Stimulated activated CD4-positive, alpha-beta T cell treated with anti-CD3 and anti-CD28 coated beads, TNF-alpha, amount 100 ng/mL, for 48 hours (primary cell): Measurements from ENCODE around the gene DUOX1.
"Not testable (repeated sequence)": the region's sequence is repeated elsewhere in the genome, so short reads cannot be mapped to it uniquely, and the experiment has no call there.

Experiments used
- DNase-seq, 3 donors: peaks; one replicate each; pipeline ENCODE4 v3.0.0-alpha.2; 2020; ENCODE audit warnings: low read depth in 3 of 3

The DUOX1 gene

DNA sequence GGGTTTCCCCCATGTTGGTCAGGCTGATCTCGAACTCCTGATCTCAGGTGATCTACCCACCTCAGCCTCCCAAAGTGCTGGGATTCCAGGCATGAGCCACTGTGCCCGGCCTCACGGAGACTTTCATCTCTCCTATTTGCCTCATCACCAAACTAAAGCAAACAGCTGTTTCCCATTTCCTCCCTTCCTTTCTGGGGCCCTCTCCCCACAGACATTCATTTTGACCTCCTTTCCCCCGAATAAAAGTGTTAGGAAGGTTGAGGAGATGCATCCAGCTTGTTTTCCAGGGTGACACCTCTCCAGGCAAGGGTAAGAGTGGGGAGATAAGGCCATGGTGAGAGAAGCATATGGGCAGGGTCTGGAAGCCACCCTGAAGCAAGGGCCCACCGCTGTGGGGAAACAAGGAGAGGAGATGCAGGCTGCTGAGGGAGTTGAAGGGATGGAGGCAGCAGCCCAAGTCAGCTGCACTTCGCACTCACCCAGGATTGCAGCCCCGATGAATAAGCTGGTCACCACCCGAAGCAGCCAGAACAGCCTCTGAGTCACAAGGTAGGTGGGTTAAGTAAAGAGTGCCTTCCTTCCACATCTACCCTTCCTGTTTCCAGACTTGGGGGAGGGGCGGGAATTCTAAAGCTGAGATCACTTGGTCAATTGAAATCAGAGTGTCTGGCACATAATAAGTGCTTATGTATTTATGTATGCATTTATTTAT lies 7.9 kb upstream of the DUOX1 start:
- DNase-seq: no peak

DNA sequence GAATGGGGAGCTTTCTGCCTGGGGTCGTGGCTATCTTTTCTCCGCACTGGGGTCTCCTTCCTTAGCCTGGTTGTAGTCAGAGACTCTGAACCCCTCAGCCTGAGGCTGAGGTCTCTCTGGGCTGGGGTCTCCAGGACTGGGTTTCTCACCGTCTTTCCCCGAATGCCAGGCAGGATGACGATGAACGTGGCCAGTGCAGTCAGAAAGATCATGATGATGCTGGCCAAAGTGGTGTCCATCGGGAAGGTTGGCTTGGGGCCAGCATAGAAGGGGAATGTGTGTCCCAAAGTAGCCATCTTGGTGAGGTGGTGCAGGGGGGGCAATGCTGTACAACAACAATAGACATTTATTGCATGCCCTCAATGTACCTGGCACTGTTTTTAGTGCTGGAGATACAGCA lies 7.1 kb upstream of the DUOX1 start:
- no peak for DNase-seq

DNA sequence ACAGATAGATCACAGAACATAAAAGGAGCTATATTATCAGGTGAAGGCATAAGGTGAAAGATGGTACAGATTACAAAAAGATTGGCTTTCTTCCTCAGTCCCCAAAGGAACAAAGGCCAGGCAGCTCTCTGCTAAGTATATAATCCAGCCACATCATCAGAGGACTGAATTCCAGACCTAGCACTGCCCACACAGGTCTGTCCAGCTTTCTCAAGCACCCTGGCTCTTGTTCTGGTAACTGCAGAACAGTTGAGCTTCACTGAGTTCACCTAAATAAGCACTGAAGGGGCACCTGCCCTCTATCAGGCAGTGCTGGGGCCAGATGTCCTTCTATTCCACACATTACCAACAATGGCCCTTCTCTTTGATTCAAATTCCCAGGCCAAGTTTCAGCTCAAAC lies 6.4 kb upstream of the DUOX1 start:
- no peak for DNase-seq

DNA sequence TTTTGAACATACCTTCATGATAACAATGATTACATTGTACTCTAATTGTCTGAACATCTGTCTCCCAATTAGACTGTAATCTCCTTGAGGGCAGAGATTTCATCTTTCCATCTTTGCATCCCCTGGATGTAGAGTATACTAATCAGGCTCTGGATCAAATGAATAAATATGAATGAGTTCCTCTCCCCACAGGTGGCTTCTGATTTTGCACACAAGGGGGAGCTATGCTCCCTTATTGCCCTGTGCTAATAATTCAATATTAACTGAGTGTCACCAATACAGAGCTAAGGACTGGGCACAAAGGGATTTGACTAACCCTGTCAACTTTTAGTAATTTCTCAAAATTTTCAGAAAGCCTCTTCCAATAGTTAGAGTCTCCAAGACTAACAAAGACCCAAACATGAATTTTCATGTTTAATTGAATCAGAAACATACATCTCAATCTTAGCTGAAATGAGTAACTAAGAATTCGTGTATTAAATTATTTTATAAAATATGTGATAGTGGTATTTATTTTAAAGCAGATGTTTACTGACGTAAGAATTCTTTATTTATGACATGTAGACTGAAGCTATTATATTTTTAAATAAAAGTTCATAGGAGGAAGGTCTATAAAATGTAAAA lies 3.1 kb upstream of the DUOX1 start:
- DNase-seq: no peak

DNA sequence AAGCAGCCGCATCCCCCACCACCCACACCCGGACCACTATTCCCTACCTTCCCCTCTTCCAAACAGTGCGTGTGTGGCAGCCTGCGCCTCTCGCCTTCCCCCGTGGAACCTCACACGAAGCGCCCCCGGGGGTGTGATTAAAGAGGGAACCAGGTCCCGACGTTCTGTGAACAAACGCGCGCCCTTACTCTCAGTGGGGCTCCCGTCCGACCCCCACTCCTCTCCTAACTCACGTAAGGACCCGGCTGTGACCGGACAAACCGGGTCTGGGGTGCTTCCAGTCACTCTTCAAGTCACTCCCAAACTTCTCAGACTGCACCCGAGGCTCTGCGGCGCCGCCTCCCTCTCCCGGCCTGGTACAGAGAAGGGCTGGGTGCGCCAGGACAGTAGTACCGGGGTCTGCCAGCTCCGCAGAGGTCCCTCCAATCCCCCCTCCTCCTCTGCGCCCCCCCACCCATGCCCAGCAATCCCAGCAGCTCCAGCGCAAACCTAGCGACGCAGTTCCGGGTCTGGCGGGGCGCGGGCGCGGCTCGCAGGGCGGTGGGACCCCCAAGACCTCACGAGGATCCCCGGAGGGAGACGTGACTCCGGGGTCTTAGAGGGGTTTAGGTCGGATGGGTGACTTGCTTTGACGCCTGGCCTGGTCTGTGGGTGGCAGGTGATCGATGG lies 689 bp upstream of the DUOX1 start:
- DNase-seq: no peak

DNA sequence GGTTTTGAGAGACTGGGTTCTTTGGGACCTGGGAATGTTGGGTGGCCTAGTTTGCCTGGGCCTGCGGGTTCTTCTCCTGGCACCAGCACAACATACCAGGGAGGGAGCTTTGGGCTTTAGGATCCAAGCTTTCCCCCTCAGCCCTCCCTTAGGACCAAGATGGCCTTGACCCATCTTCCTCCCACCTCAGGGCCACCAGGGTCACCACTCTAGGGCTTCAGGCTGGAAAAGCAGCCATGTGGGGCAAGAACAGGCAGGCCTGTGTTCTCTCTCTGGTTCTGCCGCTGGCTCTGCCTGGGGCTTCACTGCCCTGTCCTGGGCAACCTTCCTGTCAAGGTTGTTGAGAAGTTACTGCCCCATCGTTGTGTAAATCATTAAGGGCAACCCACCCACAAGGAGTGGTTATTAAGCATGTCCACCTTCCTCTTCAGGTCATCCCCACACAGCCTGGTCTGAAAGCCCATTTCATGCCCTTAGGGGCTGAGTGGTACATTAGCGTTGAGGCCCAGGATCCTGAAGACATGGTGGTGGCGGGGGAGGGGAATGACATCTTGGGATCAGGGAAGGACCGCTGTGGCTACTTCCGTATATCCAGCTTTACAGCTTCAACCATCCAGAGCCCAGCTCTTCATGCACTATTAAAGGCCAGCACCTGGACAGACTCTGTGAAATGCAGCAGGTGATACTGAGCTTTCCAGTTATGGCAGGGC lies 652 bp downstream of the DUOX1 start:
- no peak for DNase-seq

DNA sequence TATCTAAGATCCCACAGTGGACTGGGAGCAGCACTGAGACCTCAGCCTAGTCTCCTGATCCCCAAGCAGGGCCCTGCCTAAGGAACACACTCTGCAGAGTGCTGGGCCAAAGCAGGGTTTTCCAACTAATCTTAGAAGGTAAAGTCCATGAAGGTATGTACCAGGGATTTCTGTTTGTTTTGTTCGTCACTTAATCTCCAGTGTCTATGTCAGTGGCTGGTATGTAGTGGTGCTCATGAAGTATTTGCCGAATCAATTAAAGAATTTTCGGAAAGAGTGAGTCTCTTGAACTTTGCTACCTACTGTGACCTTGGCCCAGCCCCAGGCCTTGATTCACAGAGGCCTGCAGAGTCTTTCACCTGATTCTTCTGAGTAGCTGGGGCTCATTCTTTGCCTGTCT lies 1.7 kb downstream of the DUOX1 start:
- no peak for DNase-seq

DNA sequence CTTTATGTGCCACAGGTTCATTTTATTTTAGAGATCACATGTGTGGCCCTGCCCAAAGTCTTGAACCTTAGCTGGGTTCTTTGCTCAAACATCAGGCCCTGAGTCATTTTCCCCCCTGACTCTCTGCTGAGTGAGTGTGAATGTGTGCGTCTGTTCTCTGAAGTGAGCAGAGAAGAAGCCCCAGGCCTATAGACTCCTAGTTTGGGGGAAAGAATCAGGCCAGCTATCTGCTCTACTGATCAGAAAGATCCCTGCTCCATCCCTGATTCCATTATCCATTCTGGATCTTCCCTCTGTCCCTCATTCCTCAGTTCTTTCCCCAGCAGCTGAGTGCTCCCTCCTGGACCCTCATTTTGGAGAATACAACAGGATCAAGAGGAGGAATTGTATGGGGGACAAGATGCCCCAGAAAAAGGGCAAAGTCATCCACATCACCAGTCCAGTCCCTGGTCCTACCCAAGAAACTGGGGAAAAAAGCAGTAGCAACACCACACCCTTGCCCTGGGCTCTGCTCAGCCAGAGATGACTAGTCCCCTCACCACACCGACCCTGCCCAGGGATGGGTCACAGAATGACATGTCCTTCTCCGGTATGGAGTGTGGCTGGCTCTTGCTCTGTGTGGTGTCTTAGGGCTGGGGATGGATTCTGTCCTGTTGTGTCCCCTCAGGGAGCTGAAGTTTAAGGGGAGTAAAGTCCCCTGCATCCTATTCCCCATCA lies 3.2 kb downstream of the DUOX1 start:
- DNase-seq: no peak

DNA sequence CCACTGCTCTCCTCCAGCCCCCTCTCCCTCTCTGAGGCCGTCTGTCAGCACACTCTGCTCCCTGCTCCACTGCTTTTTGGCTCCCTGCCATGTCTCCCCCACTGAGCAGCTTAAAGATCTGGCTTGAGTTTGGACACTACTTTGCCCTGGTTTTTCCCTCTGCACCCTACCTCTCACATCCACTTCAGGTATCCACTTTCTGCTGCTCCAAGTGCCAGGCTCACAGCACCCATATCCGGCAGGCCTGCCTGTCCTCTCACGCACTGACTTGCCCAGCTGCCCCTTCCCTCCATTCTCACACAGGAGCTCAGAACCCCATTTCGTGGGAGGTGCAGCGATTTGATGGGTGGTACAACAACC lies 3.7 kb downstream of the DUOX1 start:
- DNase-seq: no peak

DNA sequence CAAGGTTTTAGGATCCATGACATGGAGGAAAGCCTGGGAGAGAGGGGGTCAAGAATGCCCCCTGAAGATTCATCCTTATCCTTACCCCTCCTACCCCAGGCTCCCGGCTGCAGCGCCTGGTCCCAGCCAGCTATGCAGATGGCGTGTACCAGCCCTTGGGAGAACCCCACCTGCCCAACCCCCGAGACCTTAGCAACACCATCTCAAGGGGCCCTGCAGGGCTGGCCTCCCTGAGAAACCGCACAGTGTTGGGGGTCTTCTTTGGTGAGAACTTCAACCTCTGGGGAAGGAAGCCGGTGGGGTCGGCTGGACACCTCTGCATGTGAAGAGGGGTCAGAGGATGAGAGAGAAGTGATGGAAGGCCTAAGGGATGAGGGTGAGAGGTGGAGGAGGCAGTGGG lies 4.3 kb downstream of the DUOX1 start:
- no peak for DNase-seq

DNA sequence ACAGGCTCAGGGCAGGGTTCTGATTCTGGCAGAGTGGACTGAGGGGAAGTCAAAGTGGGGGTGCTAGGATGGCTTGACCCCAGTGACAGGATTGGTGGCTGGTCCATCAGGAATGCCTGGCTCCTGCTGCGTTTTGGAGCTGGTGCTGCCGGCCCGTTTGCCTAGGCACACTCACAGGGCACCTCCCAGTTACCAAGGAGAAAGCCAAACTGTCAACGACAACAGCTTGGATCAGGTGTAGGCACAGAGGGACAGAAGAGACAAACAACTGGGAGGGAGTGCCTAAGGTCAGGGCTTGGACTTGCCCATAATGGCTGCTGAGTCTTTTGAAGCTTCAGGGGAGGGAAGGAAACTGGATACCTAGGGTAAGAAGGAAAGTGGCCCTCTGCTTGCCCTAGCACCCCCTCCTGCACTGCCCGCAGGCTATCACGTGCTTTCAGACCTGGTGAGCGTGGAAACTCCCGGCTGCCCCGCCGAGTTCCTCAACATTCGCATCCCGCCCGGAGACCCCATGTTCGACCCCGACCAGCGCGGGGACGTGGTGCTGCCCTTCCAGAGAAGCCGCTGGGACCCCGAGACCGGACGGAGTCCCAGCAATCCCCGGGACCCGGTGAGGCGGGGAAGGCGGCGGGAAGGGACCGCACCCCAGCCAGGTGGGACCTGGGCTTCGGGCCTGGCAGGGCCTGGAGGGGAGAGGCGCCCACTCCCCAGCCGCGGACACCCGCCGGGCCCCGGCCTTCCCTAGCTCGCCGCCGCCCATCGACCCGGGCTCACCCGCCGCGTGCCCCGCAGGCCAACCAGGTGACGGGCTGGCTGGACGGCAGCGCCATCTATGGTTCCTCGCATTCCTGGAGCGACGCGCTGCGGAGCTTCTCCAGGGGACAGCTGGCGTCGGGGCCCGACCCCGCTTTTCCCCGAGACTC lies 5.1 kb downstream of the DUOX1 start:
- no peak for DNase-seq

DNA sequence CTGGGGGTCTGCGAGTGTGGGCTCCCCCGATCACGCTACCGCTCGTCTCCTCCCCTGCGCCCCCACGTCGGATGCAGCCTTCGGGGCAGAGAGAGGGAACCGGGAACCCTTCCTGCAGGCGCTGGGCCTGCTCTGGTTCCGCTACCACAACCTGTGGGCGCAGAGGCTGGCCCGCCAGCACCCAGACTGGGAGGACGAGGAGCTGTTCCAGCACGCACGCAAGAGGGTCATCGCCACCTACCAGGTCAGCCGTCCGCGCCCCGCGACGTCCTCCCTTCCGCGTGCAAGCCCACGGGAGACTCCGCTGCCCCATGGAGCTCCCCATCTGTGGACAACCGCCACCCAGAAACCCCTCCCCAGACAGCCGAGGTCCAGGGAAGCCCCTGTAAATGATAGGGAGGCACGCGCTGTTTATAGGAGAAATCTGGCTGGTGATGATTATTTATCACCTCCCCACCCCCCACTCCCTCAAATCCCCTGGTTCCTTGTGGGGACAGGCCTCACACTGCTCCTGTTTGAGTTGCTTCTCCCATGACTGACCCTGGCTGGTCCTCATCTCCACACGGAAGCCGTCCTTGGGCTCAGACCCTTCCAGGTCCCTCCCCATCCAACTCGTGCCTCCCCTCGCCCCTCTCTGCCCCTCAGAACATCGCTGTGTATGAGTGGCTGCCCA lies 6.0 kb downstream of the DUOX1 start:
- not testable (repeated sequence) for DNase-seq

DNA sequence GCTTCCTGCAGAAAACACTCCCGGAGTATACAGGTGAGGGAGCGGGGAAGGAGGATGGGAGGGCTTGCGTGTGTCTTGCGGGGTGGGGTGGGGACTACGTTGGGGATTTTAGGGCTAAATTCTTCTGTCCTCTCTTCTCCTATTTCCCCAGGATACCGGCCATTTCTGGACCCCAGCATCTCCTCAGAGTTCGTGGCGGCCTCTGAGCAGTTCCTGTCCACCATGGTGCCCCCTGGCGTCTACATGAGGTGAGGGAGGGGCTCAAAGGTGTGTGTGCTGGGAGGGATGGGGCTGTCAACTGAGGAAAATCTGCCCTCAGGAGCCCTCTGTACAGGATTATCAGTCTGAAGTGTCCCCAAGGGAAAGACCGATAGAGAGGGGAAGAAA lies 6.6 kb downstream of the DUOX1 start:
- DNase-seq: no peak

DNA sequence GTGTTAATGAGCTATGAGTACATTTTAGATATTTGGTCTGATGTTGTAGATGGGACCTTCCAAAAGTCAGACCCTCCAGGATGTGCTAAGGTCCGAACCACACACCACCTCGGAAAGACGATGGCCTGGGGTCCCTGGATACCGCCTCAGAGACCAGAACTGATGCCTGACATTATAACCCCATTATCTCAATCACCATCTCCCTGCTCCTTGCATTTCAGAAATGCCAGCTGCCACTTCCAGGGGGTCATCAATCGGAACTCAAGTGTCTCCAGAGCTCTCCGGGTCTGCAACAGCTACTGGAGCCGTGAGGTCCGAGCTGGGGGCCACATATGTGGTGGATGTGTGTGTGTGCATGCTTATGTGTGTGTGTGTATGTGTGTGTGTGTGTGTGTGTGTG lies 7.9 kb downstream of the DUOX1 start:
- no peak for DNase-seq

DNA sequence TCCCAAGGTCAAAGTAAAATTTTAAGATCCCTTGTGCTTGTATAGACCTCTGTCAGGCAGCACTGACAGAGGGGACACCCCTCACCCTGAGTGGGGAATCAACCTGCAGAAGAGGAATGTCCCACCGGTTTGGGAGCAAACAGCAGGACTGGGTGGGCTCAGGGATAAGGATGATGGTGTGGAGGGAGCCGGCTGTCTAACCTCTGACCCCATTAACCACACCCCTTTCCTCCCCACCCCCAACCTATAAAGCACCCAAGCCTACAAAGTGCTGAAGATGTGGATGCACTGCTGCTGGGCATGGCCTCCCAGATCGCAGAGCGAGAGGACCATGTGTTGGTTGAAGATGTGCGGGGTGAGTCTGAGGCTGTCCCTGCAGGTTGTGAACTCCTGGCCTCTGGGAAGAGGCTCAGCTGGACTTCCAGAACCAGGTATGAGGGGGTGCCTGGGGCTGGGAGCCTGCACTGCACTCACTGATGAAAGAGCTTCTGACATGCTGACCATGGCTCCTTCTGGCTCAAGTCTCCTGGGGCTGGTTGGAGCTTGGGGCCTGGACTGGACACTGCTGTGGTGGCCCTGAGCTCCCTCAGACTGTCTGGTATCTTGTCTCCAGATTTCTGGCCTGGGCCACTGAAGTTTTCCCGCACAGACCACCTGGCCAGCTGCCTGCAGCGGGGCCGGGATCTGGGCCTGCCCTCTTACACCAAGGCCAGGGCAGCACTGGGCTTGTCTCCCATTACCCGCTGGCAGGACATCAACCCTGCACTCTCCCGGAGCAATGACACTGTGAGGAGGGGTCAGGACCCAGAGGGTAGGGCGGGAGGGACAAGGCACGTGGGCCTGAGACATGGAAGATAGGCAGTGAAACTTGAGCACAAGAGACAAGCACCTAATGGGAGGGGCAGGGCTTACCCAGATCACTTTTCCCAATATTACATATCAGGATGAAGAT lies 9.3 kb downstream of the DUOX1 start:
- no peak for DNase-seq

DNA sequence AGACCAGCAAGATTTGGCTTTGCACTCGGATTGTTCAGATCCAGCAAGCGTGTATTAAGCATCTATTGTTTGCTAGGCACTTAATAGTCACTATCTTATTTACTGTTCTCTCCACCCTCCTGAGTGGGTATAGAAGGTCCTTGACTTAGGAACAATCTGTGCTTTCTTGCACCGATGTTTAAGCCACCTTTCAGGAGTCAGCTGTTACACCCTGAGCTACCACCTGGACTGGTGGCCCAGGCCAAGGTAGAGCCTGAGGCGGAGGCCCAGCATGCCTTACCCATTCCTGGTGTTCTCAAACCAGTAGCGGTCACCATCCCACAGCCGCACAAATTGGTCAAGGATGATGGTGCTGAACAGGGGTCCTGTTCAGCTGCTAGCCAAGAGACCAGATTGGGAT lies 10.0 kb downstream of the DUOX1 start:
- no peak for DNase-seq

DNA sequence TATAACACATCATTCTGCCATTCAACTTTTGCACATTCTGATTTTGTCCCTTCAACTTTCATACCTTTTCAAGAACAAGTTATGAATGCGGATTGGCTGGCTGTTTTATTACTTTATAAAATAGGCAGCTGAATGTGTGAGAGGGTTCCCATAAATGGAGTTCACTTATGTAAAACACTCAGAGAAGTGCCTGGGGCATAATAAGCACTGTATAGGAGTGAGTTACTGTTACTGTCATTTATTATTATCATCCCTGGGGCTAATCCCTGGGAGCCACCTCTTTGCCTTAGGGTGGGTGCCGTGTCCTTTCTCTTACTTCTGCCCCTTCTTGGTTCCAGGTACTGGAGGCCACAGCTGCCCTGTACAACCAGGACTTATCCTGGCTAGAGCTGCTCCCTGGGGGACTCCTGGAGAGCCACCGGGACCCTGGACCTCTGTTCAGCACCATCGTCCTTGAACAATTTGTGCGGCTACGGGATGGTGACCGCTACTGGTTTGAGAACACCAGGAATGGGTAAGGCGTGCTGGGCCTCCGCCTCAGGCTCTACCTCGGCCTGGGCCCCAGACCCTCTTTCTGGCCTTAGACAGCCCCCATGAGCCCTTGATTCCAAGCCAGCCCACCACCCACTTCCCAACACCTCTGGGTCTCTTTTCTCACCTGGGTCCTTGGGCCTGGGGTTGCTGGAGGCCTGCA lies 10.9 kb downstream of the DUOX1 start:
- no peak for DNase-seq

DNA sequence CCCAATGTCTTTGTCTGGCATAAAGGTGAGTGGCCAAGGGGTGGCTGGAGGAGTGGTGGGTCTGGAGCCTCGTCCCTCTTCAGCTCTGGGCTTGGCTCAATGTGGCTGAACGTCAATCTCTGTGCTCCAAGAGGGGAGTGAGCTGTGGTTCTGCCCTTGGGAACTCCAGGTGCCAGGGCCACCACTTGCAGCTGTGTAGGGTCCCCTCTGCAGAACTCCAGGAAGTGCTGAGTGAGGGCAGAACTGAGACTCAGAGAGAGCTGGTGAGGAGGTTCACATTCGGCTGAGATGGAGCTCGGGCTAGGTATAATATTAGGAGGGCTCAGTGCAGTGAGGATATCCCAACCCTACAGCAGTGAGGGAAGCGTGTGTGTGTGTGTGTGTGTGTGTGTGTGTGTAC lies 11.6 kb downstream of the DUOX1 start:
- no peak for DNase-seq

DNA sequence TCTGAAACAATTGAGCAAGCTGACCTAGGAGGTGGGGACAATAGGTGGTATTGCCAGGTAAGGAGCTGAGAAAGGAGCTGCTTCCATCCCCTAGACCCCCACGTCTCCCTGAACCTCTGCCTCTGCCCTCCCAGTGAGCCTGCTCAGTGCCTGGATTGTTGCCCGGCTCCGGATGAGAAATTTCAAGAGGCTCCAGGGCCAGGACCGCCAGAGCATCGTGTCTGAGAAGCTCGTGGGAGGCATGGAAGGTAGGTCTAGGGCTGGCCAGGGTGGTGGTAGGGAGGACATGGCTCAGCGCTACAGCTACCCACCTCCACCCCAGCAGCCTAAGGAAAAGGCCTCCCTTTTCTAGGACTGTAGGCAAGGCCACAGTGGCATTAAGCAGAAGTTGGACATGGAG lies 13.3 kb downstream of the DUOX1 start:
- DNase-seq: no peak
